ENCODE results near the gene GKN1. TPM values are rescaled to one million over a fixed set of nuclear protein-coding genes. Genes with fewer than 3 reads are reported as not detected.

The GKN1 gene
- total RNA-seq, 2 experiments from 2014 or later, result not detected

DNA sequence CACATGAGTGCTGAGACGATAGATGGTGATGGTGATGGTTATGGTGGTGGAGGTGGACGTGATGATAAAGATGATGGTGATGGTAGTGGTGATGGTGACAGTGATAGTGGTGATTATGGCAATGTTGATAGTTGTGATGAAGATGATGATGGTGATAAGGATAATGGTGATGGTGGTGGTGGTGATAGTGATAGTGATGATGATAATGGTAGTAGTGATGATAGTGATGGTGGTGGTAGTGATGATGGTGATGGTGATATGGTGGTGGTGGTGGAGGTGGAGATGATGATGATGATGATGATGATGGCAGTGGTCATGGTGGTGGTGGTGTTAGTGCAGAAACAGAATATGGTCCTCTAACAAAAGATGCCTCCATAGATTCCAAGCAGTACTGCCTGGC lies 48.8 kb downstream of the GKN1 start:
- ChIA-PET CTCF (interaction anchor here (0.7 kb wide), 1 partner anchor 292 kb away, joined by 3 read pairs; no protein-coding TSS in a partner anchor), POLR2A (interaction anchor here (0.7 kb wide), 1 partner anchor 9 kb away, joined by 4 read pairs; no protein-coding TSS in a partner anchor)
- H3K4me3 Mint-ChIP-seq, result no peak overlapping the region
- no peak overlapping the region for H3K27ac Mint-ChIP-seq
- DNase-seq, result no peak
- intact Hi-C loops (cut with micrococcal nuclease), result no loop called here
- H3K27me3 Mint-ChIP-seq, result peaks cover 32% of the 10 kb centered on the region
- no peaks in the 10 kb centered on the region for H3K9me3 Mint-ChIP-seq
- no peaks in the 10 kb centered on the region for H3K36me3 Mint-ChIP-seq (ENCODE audit: low read depth)
- TF ChIP-seq, protein P1, sequence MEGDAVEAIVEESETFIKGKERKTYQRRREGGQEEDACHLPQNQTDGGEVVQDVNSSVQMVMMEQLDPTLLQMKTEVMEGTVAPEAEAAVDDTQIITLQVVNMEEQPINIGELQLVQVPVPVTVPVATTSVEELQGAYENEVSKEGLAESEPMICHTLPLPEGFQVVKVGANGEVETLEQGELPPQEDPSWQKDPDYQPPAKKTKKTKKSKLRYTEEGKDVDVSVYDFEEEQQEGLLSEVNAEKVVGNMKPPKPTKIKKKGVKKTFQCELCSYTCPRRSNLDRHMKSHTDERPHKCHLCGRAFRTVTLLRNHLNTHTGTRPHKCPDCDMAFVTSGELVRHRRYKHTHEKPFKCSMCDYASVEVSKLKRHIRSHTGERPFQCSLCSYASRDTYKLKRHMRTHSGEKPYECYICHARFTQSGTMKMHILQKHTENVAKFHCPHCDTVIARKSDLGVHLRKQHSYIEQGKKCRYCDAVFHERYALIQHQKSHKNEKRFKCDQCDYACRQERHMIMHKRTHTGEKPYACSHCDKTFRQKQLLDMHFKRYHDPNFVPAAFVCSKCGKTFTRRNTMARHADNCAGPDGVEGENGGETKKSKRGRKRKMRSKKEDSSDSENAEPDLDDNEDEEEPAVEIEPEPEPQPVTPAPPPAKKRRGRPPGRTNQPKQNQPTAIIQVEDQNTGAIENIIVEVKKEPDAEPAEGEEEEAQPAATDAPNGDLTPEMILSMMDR (IDR thresholded peaks at IDR 0.05), result no peak
- no peaks in the 10 kb centered on the region for H3K4me1 Mint-ChIP-seq (ENCODE audit: low read depth)
- ATAC-seq, result no peak

DNA sequence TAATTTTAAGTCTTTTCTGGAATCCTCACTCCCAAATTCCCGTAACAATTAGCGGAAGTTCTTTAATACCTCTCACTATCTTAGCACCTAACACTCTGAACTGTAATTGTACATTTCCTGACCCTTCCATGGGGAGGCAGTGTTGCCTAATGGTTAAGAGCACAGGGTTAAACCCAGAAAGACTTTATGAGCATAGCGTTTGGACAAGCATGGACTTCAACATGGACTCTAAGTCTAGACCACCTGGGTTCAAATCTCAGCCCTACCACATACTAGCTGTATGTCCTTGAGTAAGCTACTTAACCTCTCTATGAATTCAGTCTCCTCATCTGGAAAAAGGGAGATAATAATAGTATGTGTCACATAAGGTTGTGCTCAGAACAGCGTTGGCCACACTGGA lies 51.6 kb downstream of the GKN1 start:
- Mint-ChIP-seq H3K36me3 (ENCODE audit: low read depth) (no peaks in the 10 kb centered on the region), H3K4me3 (no peak overlapping the region), H3K4me1 (ENCODE audit: low read depth) (no peaks in the 10 kb centered on the region), H3K9me3 (no peaks in the 10 kb centered on the region), H3K27me3 (peaks cover 19% of the 10 kb centered on the region), H3K27ac (no peak overlapping the region)
- TF ChIP-seq, protein P1 (IDR thresholded peaks at IDR 0.05), result peak; percentile 67
- peak; percentile 79 for ATAC-seq
- ChIA-PET CTCF (interaction anchor here (0.8 to 2.2 kb wide), 14 partner anchors 9 to 281 kb away, joined by 3 to 15 read pairs (median 4); no protein-coding TSS in a partner anchor), POLR2A (interaction anchor here (0.8 kb wide), 1 partner anchor 277 kb away, joined by 3 read pairs; no protein-coding TSS in a partner anchor)
- peak; percentile 58 for DNase-seq
- intact Hi-C loops (cut with micrococcal nuclease), result loop anchor here (5.0 kb wide), 1 partner anchor 281 kb away; no protein-coding TSS in a partner anchor

DNA sequence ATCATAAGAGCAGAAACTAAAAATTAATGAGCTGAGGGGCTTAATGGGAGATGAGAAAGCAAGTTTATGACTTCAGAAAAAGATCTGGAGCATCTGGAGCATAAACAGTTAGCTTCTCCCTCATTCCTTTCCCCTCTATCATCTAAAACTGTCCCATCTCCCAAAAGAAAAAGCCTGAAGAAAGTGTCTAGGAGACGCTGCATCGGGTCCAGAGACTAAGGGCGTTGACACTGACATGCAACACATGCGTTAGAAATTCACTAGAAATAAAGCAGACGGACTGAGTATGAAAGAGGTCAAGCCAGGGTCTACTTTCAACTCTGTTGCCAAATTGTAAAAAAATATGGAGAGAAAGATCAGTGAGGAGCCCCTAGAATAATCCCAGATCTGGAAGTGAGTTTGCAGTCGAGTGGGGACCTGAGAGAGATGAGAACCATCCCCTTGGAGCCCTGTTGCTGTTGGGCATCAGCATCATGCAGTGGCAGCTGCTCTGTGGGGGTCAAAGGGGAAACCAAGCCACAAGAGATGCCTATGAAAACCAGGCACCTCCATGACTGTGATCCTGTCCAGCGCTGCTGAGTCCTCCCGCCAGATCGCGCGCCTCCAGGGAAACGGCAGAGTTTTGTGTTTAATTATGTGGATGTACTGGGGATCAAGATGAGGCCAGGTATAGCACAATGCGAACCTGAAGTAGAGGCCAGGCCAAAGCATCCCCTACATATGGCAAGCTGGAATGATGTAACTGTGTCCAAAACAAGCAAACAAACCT lies 52.4 kb downstream of the GKN1 start:
- TF ChIP-seq, protein P1 (IDR thresholded peaks at IDR 0.05), result no peak
- Mint-ChIP-seq H3K9me3 (no peaks in the 10 kb centered on the region), H3K27ac (no peak overlapping the region), H3K4me3 (no peak overlapping the region), H3K27me3 (peaks cover 13% of the 10 kb centered on the region), H3K4me1 (ENCODE audit: low read depth) (no peaks in the 10 kb centered on the region), H3K36me3 (ENCODE audit: low read depth) (no peaks in the 10 kb centered on the region)
- ChIA-PET CTCF (interaction anchor here (0.8 to 2.2 kb wide), 15 partner anchors 8 to 349 kb away, joined by 3 to 15 read pairs (median 4); no protein-coding TSS in a partner anchor), POLR2A (interaction anchor here (0.8 kb wide), 1 partner anchor 276 kb away, joined by 3 read pairs; no protein-coding TSS in a partner anchor)
- intact Hi-C loops (cut with micrococcal nuclease), result loop anchor here (5.0 kb wide), 1 partner anchor 280 kb away; no protein-coding TSS in a partner anchor
- DNase-seq (no peak), ATAC-seq (no peak)

Other genes with a start within 250 kb of the GKN1 start
- 10 to 100 TPM; 59.3 to 61.5 TPM for gene ARHGAP25, start 239.8 kb upstream of the GKN1 start, total RNA-seq
- gene BMP10, start 103.2 kb upstream of the GKN1 start, total RNA-seq, result not detected
- gene GKN2, start 21.7 kb upstream of the GKN1 start, total RNA-seq, result not detected
- gene ANTXR1, start 38.5 kb downstream of the GKN1 start, total RNA-seq, result under 1 TPM; 0.05 to 0.09 TPM